SK-MEL-5 (cell line): Measurements from ENCODE around the gene MEGF10. TPM values are rescaled to one million over a fixed set of nuclear protein-coding genes. Genes with fewer than 3 reads are reported as not detected.

ENCODE experiments used
- DNase-seq: peaks from one replicate; pipeline ENCODE4 v3.0.0-alpha.2; 2016; ENCODE audit warnings: low read depth, low spot score
- in situ Hi-C: cut with HindIII; loops from 2 replicates; pipeline ENCODE4 v1.10.0; 2016; ENCODE audit warnings: low sequenced_read_pairs, high pct_unique_total_duplicates, low pct_unique_long_range_greater_than_20kb
- total RNA-seq: library from RNA; depleted of rRNA; stranded (reverse); fragments of >200 nt; shearing (Covaris generic); gene quantifications from 2 replicates; pipeline ENCODE4 v1.2.3, GENCODE V29; 2014

Gene MEGF10
- total RNA-seq, 1 experiment from 2014 or later: 16.4 TPM

GRCh38 chr5:127440831-127441230, 150.2 kb downstream of the MEGF10 start:
- in situ Hi-C loops: no loop called here
- no peak for DNase-seq

DNA sequence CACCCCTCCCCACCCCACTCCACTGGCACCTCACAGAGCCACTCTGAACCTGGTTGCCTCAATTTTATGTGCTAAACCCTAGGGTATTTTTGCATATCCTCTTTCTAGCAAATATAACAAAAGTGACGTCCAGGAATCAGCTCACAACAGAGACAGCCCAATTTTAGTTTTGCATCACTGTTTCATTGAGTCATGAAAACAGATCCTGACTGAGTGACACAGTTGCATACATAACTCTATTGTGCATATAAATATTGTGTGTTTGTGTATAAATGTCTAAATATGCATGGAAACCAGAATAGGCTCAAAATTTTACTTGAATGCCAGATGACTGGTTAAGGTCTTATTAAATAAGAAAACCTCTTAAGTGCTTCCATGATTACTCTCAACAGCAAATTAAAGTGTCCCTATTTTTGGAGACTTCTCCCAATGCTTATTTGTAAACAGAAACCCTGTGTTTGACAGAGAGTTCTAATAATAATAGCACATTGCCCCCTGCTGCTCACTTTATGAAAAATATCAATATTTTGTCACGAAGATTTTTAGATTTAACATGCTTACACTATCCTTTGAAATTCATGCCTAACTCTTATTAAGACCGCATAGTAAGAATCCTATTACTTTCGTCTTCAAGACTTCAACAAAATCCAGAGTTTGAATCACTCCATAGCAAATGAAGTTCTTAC, 151.3 kb downstream of the MEGF10 start:
- in situ Hi-C loops: no loop called here
- peak; percentile 62 for DNase-seq

DNA sequence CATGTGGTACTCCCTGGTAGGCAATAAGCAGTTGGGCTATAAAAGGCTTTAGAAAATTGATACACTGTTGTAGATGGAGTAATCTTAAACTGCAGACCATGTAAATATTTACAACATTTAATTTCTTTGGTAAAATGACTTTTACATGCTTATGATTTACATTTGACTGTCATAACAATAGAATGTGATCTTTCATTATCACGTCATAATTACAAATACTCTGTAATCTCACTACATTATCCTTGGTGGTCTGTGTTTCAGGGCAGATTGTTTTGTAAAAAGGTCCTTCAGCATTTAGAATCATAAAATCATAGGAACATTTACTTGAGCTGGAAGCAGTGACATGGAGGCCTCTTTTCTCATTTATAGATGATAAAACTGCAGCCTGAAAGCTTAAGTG, 153.6 kb downstream of the MEGF10 start:
- in situ Hi-C loops: no loop called here
- no peak for DNase-seq

GRCh38 chr5:127445328-127445727, 154.7 kb downstream of the MEGF10 start:
- no peak for DNase-seq
- in situ Hi-C loops: no loop called here

DNA sequence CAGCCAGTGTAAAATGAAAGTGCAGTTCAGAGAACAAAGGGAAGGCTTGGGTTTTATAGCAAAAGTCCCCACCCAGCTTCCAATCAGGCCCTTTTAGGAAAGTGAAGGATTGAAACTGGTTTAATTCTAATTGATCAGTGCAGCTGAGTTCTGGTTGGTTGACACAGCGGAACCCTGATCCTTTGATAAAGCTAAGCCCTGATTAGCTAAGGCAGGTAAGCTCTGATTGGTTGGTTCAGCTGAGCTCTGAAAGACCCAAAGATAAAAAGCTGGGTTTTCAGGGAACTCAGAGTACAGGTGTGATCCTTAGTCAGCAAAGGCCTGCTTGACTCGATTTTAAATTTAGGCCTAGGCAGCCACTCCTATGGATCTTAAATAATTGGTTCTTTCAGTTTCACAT, 156.0 kb downstream of the MEGF10 start:
- no peak for DNase-seq
- in situ Hi-C loops: no loop called here

GRCh38 chr5:127447827-127448226, 157.2 kb downstream of the MEGF10 start:
- in situ Hi-C loops: no loop called here
- no peak for DNase-seq

GRCh38 chr5:127450046-127450445, 159.4 kb downstream of the MEGF10 start:
- DNase-seq: no peak
- in situ Hi-C loops: no loop called here

DNA sequence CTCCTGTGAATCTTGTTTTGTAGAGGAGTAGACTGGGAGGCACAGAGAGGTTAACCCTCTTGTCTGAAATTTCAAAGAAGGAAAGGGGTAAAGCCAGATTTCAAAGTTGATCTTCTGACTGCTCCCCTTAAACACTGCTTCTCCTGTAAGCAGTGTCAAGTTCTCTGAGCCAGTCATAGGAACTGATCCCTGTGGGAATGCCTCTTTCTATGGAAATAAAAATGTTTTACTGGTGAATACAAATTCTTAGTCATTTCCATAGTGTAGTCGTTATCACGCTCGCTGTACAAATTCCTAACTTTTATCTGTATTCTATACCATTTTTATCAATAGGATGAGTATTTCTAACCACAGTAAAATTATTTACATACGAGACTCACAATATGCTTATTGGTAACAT, 160.5 kb downstream of the MEGF10 start:
- DNase-seq: no peak
- in situ Hi-C loops: no loop called here

- in situ Hi-C loops: no loop called here
- DNase-seq: no peak
These were observed 162.0 kb downstream of the MEGF10 start for GRCh38 chr5:127452626-127453025.

- in situ Hi-C loops: no loop called here
- no peak for DNase-seq
These were observed 180.6 kb downstream of the MEGF10 start for GRCh38 chr5:127471211-127471610.

GRCh38 chr5:127472700-127473099, 182.1 kb downstream of the MEGF10 start:
- no peak for DNase-seq
- in situ Hi-C loops: no loop called here

DNA sequence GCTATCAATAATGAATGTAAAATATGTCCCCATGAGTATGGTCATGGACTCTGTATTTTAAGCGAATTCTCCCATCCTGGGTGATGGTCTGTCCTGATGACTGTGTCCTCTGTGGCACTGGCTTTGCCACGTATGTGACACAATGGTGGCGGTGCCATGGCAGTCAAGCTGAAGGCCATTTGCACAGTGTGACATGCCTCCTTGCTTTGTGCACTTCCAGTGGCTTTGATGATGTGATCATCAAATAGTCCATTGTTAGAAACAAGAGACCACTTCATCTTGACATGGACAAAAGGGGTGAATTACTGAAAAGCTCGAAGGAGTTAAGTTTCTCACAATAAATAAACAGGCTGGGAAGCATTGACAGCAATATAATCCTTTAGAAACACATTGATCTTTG, 195.9 kb downstream of the MEGF10 start:
- DNase-seq: no peak
- in situ Hi-C loops: no loop called here

DNA sequence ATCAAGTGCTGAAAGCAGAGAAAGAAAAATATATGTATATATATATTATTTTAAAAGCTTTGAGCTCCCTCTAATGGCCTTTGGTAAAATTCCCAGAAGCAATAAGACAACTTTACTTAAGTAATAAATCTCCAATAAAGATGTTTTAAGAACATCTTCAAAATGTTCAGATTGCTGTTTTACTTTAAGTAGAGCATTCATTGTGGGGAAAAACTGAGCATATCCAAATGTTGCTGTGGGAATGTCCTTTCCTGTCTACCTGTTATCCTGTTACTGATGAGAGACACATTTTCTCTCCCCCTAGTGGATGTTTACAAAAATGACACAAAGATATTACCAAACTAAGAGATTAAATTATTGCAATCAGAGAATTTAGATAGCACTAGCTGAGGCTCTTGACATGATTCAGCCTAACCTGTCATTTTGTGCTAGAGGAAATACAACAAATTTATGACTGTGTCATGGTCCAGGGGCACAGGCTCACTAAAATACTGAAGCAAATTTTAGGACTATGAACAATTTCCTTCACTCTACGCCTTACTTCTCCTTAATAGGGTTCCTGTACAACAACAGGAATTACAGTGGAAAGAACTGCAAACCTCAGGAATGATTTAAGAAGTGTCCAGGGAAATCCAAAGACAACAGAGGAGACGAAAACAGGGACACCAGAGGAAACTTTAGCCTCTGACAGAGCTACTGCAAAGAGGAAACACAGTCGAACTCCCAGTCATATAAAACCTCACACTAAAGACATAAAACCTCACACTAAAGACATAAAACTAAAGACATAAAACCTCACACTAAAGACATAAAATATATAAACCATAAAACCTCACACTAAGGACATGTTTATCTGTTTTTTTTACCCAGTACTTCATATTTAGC, 202.5 kb downstream of the MEGF10 start:
- DNase-seq: peak; percentile 71
- in situ Hi-C loops: no loop called here

DNA sequence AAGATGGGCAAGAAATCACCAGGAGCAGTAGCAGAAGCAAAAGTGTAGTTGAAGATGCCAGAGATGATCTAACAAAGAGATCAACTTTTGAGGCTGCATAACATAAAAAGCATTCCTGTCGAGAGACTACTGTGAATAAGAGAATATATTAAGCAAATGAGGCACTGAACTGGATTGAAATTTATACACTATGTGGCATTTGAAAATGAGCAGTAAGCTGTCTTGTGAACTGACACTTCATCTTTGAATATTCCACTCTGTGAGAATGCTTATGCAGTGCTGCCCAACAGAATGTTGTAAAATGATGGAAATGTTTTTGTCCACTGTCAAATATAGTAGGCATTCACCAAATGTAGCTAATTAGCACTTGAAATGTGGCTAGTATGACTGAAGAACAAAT, 208.0 kb downstream of the MEGF10 start:
- in situ Hi-C loops: no loop called here
- DNase-seq: no peak

GRCh38 chr5:127505905-127506304, 215.3 kb downstream of the MEGF10 start:
- DNase-seq: no peak
- in situ Hi-C loops: no loop called here

- in situ Hi-C loops: no loop called here
These were observed 216.0 kb downstream of the MEGF10 start for GRCh38 chr5:127506616-127507015.

DNA sequence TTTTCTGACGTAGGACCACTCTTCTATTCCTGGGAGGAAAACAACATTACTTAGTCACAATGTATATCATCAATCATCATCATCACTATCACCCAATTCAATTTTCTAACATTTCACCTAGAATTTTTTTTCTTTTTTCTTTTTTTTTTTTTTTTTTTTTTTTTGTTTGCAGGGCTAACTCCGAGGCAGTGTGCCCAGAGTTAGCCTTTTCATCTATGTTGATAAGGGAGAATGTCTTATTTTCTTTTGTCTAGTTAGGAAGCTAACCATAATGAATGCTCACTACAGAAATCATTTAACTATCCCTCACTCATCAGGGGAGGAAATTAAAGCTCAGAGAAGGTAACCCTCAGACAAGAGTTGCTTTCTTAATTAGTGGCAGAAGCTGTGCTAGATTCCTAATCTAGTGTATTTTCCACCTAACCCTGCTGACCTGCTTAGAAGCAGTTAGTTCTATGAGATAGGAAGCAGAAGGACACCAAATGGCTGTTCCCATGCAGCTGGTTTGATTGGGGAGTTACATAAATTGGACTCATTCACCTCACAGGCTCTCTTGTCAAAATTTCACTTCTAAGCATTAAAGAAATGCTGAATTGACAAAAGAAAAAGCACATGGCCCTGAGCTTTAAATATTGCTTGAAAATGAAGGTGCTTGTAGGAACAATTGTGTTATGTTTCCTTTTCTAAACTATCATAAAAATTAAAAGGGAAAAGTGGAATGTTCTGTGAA, 218.2 kb downstream of the MEGF10 start:
- no peak for DNase-seq
- in situ Hi-C loops: no loop called here

More at GRCh38 chr5:127506616-127507015, 216.0 kb downstream of the MEGF10 start:
- no peak for DNase-seq
